ENCODE measurements around the gene TESK2. TPM values are rescaled to one million over a fixed set of nuclear protein-coding genes. Genes with fewer than 3 reads are reported as not detected.
"Not testable (repeated sequence)": the region's sequence is repeated elsewhere in the genome, so short reads cannot be mapped to it uniquely, and the experiment has no call there.

The TESK2 gene
- total RNA-seq, 1 experiment from 2014 or later, result 2.3 TPM

GRCh38 chr1:45473302-45473701, 17.7 kb downstream of the TESK2 start:
- no peak for DNase-seq (ENCODE audit: low read depth)

DNA sequence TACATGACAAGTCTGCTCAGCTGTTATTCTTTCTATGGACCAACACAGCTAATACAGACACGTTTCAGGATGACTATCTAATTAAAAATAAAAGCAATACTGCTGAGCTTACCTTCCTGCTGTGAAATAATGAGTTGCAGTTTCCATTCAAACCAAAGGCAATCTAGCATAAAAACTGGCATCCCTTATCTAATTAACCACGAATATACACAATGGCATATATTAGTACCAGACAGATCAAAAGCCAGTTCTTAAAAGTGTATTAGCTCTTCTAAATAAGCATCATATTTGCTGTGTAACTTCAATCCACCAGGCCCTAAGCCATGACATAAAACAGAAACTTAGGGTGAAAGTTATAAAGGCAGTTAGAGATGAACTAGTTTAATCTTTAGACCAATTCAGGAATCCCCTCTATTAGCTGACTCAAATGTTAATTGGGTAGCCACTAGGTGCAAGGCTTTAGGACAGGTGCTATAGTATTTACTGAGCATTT, 20.6 kb downstream of the TESK2 start:
- no peak for DNase-seq (ENCODE audit: low read depth)

GRCh38 chr1:45467353-45467752, 23.6 kb downstream of the TESK2 start:
- DNase-seq (ENCODE audit: low read depth), result not testable (repeated sequence)

DNA sequence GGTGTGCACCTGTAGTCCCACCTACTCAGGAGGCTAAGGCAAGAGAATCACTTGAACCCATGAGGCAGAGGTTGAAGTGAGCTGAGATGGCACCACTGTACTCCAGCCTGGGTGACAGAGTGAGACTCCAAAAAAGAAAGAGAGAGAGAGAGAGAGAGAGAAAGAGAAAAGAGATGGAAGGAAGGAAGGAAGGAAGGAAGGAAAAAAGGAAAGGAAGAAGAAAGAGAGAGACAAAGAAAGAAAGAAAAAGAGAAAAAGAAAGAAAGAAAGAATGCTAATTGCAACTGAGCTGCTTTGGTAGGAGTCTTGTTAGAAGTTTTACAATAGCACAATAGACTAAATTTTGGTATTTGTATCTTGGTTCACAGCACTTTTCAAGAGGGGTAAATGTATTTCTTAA, 25.7 kb downstream of the TESK2 start:
- no peak for DNase-seq (ENCODE audit: low read depth)

- no peak for DNase-seq (ENCODE audit: low read depth)
Observed at GRCh38 chr1:45458894-45459293, 32.1 kb downstream of the TESK2 start.

- no peak for DNase-seq (ENCODE audit: low read depth)
Observed at GRCh38 chr1:45456531-45456930, 34.4 kb downstream of the TESK2 start.

- DNase-seq (ENCODE audit: low read depth), result no peak
Observed at GRCh38 chr1:45455162-45455561, 35.8 kb downstream of the TESK2 start.

DNA sequence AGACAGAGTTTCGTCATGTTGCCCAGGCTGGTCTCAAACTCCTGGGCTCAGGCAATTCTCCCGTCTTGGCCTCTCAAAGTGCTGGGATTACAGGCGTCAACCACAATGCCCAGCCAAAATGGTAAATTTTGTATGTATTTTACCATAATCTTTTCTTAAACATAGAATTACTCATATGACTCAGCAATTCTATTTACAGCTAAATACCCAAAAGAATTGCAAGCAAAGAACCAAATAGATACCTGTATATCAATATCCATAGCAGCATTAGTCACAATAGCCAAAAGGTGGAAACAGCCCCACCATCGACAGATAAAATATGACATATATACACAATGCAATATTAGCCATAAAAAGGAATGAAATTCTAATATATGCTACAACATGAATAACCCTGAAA, 36.5 kb downstream of the TESK2 start:
- DNase-seq (ENCODE audit: low read depth), result no peak

- DNase-seq (ENCODE audit: low read depth), result no peak
Observed at GRCh38 chr1:45452503-45452902, 38.5 kb downstream of the TESK2 start.

DNA sequence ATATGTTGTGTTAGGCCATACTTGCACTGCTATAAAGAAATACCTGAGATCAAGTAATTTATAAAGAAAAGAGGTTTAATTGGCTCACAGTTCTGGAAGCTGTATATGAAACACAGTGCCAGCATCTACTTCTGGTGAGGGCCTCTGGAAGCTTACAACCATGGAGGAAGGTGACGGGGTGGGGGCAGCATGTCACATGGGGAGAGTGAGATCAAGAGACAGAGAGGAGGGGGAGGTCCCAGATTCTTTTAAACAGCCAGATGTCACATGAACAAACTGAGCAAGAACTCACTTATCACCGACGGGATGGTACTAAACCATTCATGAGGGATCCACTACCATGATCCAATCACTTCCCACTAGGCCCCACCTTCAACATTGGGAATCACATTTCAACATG, 42.6 kb downstream of the TESK2 start:
- no peak for DNase-seq (ENCODE audit: low read depth)

DNA sequence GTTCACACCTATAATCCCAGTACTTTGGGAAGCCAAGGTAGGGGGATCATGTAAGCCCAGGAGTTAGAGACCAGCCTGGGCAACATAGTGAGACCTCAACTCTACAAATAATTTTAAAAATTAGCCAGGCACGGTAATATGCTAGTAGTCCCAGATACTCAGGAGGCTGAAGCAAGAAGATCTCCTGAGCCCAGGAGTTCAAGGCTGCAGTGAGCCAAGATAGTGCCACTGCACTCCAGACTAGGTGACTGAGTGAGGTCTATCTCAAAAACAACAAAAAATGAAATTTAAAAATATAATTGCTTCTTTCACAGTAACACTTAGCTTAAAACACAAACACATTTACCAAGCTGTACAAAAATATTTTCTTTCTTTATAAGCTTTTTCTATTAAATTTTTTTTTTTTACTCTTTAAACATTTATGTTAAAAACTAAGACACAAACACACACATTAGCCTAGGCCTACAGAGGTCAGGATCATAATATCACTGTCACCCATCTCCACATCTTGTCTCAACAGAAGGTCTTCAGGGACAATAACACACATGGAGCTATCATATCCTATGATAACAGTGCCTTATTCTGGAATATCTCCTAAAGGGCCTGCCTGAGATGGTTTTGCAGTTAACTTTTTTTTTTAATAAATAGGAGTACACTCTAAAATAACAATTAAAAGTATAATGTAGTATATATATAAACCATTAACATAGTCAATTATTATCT, 43.9 kb downstream of the TESK2 start:
- DNase-seq (ENCODE audit: low read depth), result no peak

GRCh38 chr1:45446530-45446929, 44.4 kb downstream of the TESK2 start:
- DNase-seq (ENCODE audit: low read depth), result no peak

DNA sequence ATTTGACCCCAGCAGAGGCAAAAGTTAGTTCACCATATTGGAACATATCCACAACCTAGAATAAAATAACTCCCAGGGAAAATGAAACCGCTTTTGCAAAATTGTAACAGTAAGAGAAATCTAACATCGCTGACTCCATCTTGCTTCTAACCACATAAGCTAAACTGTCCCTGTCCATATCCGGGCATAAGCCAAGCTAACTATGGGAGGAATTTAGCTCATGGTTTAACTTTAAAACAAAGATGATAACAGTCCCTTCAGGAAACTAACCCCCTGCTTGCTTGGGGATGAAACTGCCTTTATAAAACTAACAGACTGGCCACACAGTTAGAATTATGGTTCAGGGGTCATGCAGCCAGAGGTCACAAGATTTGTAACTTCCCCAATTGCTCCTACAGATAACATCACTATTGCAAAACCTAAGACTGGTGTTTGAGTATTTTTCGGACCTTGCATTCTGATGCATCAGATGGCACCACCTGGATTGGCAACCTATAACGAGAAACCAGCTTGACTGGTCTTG, 46.3 kb downstream of the TESK2 start:
- DNase-seq (ENCODE audit: low read depth), result no peak

GRCh38 chr1:45443580-45444446, 47.1 kb downstream of the TESK2 start:
- DNase-seq (ENCODE audit: low read depth), result no peak

DNA sequence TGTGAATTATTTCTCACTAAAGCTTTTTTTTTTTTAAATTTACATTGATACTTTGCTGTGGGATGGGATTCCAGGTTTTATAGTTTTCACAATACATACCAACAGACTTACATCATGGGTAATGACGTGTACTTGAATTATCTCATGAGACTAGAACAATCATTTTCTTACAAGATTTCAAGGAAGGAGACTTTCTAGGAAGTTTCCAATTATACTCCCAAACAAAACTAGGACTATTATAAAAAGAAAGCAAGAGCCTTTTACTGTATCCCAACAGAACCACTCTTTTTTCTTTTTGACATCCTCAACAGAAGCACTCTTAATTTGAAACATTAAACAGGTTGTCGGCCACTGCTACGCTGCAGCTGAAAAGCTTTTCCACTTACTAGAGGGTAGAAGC, 48.7 kb downstream of the TESK2 start:
- DNase-seq (ENCODE audit: low read depth), result peak; percentile 35

GRCh38 chr1:45437323-45437722, 53.6 kb downstream of the TESK2 start:
- no peak for DNase-seq (ENCODE audit: low read depth)

GRCh38 chr1:45430490-45430889, 60.5 kb downstream of the TESK2 start:
- no peak for DNase-seq (ENCODE audit: low read depth)

GRCh38 chr1:45429561-45430159, 61.3 kb downstream of the TESK2 start:
- no peak for DNase-seq (ENCODE audit: low read depth)

- DNase-seq (ENCODE audit: low read depth), result no peak
Observed at GRCh38 chr1:45423906-45424678, 66.9 kb downstream of the TESK2 start.

- DNase-seq (ENCODE audit: low read depth), result no peak
Observed at GRCh38 chr1:45421935-45422334, 69.0 kb downstream of the TESK2 start.

- no peak for DNase-seq (ENCODE audit: low read depth)
Observed at GRCh38 chr1:45414746-45415145, 76.2 kb downstream of the TESK2 start.

DNA sequence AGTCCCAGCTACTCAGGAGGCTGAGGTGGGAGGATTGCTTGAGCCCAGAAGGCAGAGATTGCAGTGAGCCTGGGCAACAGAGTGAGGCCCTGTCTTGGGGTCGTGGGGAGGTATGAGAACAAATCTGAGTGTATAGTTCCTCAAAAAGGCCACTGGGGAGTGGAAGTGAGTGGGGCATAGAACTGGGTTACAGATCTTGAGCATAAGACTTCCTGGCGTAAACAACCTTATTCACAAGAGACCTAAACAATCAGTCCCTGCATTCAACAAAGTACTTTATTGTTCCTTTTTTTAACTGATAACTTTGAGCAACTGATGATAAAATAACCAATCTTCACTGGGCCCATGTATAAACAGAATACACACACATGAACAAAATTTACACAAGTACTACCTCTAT, 78.1 kb downstream of the TESK2 start:
- no peak for DNase-seq (ENCODE audit: low read depth)

Measured in RPMI7951 (cell line).